ENCODE data around the gene PCDHA4.

Gene PCDHA4

GRCh38 chr5:140857177-140857986, 50.5 kb downstream of the PCDHA4 start:
- no peak overlapping the region for H3K23ac ChIP-seq (ENCODE audit: low read depth, low read length, poor library complexity)
- no peak overlapping the region for H3K27ac ChIP-seq (replicated peaks; ENCODE audit: low read length)
- H3K4me2 ChIP-seq (ENCODE audit: insufficient read depth, low read length, poor library complexity, severe bottlenecking), result no peak overlapping the region
- no peak overlapping the region for H3K4me3 ChIP-seq (ENCODE audit: low read length in 2 of 2)
- H3K36me3 ChIP-seq (replicated peaks in 1 of 2; ENCODE audit: control insufficient read depth in 2 of 2, insufficient read depth in 2 of 2, low read length in 2 of 2), result peaks cover 3 to 25% of the 10 kb centered on the region in 2 donors
- no peak overlapping the region for H3K9ac ChIP-seq (ENCODE audit: low read depth, low read length, poor library complexity)
- no peak overlapping the region for H2AK5ac ChIP-seq (ENCODE audit: low read depth, low read length)
- no peak overlapping the region for H2BK12ac ChIP-seq (ENCODE audit: low read length)
- WGBS, 2 donors (ENCODE audit: extremely low coverage in 2 of 2, insufficient read length in 2 of 2, insufficient replicate concordance in 1 of 2), result no CpG with 5 or more reads among the region's 94 CpGs
- peaks cover 4% of the 10 kb centered on the region for H3K79me1 ChIP-seq (ENCODE audit: low read depth, low read length)
- H2AFZ ChIP-seq (ENCODE audit: low read length), result no peak overlapping the region
- no peak for DNase-seq (ENCODE audit: low spot score)
- no peak overlapping the region for H4K91ac ChIP-seq (ENCODE audit: low read depth, low read length, poor library complexity)
- no peak overlapping the region for H3K4ac ChIP-seq (ENCODE audit: low read length)
- H3K9me3 ChIP-seq (replicated peaks in 1 of 2; ENCODE audit: control insufficient read depth in 2 of 2, insufficient read depth in 1 of 2, low read depth in 1 of 2, low read length in 2 of 2), result peaks cover 16 to 48% of the 10 kb centered on the region in 2 donors
- H2BK120ac ChIP-seq (ENCODE audit: low read depth, low read length), result no peak overlapping the region
- H3K18ac ChIP-seq (ENCODE audit: low read length), result no peak overlapping the region
- H2BK15ac ChIP-seq (ENCODE audit: low read length), result no peak overlapping the region
- no peak overlapping the region for H3K14ac ChIP-seq (ENCODE audit: low read length)
- H3K4me1 ChIP-seq (ENCODE audit: control insufficient read depth in 2 of 2, insufficient read depth in 1 of 2, low read depth in 1 of 2, low read length in 2 of 2), result no peaks in the 10 kb centered on the region
- no peaks in the 10 kb centered on the region for H3K27me3 ChIP-seq (ENCODE audit: control insufficient read depth in 3 of 3, insufficient read depth in 3 of 3, low read depth in 1 of 3, low read length in 3 of 3)
- no peak overlapping the region for H2BK5ac ChIP-seq (ENCODE audit: low read length)
- no peak overlapping the region for H4K8ac ChIP-seq (ENCODE audit: low read depth, low read length)

DNA sequence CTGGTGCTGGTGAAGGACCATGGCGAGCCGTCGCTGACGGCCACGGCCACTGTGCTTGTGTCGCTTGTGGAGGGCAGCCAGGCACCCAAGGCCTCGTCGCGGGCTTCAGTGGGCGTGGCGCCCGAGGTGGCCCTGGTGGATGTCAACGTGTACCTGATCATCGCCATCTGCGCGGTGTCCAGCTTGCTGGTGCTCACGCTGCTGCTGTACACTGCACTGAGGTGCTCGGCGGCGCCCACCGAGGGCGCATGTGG, 51.0 kb downstream of the PCDHA4 start:
- Histone ChIP-seq H4K91ac (ENCODE audit: low read depth, low read length, poor library complexity) (no peak overlapping the region), H3K18ac (ENCODE audit: low read length) (no peak overlapping the region), H3K4ac (ENCODE audit: low read length) (no peak overlapping the region), H3K4me1 (ENCODE audit: control insufficient read depth in 2 of 2, insufficient read depth in 1 of 2, low read depth in 1 of 2, low read length in 2 of 2) (no peaks in the 10 kb centered on the region), H3K27me3 (ENCODE audit: control insufficient read depth in 3 of 3, insufficient read depth in 3 of 3, low read depth in 1 of 3, low read length in 3 of 3) (no peaks in the 10 kb centered on the region), H3K14ac (ENCODE audit: low read length) (no peak overlapping the region), H3K4me2 (ENCODE audit: insufficient read depth, low read length, poor library complexity, severe bottlenecking) (no peak overlapping the region), H2BK5ac (ENCODE audit: low read length) (no peak overlapping the region), H3K27ac (replicated peaks; ENCODE audit: low read length) (no peak overlapping the region), H2BK15ac (ENCODE audit: low read length) (no peak overlapping the region), H2BK12ac (ENCODE audit: low read length) (no peak overlapping the region), H3K36me3 (replicated peaks in 1 of 2; ENCODE audit: control insufficient read depth in 2 of 2, insufficient read depth in 2 of 2, low read length in 2 of 2) (peaks cover 9 to 30% of the 10 kb centered on the region in 2 donors), H2AK5ac (ENCODE audit: low read depth, low read length) (no peak overlapping the region), H3K9ac (ENCODE audit: low read depth, low read length, poor library complexity) (no peak overlapping the region), H3K79me1 (ENCODE audit: low read depth, low read length) (peaks cover 4% of the 10 kb centered on the region), H2AFZ (ENCODE audit: low read length) (no peak overlapping the region), H3K9me3 (replicated peaks in 1 of 2; ENCODE audit: control insufficient read depth in 2 of 2, insufficient read depth in 1 of 2, low read depth in 1 of 2, low read length in 2 of 2) (peaks cover 22 to 53% of the 10 kb centered on the region in 2 donors), H3K4me3 (ENCODE audit: low read length in 2 of 2) (no peak overlapping the region), H2BK120ac (ENCODE audit: low read depth, low read length) (no peak overlapping the region), H3K23ac (ENCODE audit: low read depth, low read length, poor library complexity) (no peak overlapping the region), H4K8ac (ENCODE audit: low read depth, low read length) (no peak overlapping the region)
- no peak for DNase-seq (ENCODE audit: low spot score)
- no CpG with 5 or more reads among the region's 22 CpGs for WGBS, 2 donors (ENCODE audit: extremely low coverage in 2 of 2, insufficient read length in 2 of 2, insufficient replicate concordance in 1 of 2)

DNA sequence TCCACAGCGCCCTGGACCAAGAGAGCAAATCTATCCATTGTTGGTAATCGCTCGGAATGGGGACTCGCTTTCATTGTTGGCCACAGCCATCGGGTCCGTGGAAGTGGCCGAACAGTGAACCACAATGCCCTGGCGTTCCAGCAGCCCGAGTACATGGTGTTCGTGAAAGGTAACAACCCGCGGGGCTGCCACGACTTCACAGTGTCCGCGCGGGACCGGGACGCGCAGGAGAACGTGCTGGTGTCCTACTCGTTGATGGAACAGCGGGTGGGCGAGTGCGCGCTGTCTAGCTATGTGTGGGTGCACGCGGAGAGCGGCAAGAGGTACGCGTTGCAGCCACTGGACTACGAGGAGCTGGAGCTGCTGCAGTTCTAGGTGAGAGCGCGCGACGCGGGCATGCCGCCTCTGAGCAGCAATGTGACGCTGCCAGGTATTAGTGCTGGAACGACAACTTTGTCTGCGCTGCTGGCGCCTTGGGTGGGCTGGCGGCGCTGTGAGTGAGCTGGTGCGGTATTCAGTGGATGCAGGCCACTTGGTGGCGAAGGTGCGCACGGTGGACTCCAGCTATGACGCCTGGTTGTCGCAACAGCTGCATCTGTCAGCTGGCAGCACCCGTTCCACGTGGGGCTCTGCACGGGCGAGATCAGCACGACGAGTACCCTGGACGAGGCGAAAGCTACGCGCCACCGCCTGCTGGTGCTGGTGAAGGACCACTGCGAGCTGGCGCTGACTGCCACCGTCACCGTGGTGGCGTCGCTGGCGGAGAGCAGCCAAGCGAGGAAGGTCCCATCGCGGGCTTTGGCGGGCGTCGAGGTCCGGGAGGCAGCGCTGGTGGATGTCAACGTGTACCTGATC, 55.8 kb downstream of the PCDHA4 start:
- Histone ChIP-seq H3K4ac (ENCODE audit: low read length) (no peak overlapping the region), H3K9me3 (replicated peaks in 1 of 2; ENCODE audit: control insufficient read depth in 2 of 2, insufficient read depth in 1 of 2, low read depth in 1 of 2, low read length in 2 of 2) (peaks cover 25 to 46% of the 10 kb centered on the region in 2 donors), H3K18ac (ENCODE audit: low read length) (no peak overlapping the region), H4K8ac (ENCODE audit: low read depth, low read length) (no peak overlapping the region), H3K27ac (replicated peaks; ENCODE audit: low read length) (no peak overlapping the region), H2BK5ac (ENCODE audit: low read length) (no peak overlapping the region), H2BK12ac (ENCODE audit: low read length) (peak overlapping the region; percentile 10), H4K91ac (ENCODE audit: low read depth, low read length, poor library complexity) (peak overlapping the region; percentile 72), H3K4me3 (ENCODE audit: low read length in 2 of 2) (no peak overlapping the region), H3K9ac (ENCODE audit: low read depth, low read length, poor library complexity) (no peak overlapping the region), H2BK15ac (ENCODE audit: low read length) (no peak overlapping the region), H3K14ac (ENCODE audit: low read length) (no peak overlapping the region), H3K79me1 (ENCODE audit: low read depth, low read length) (peaks cover 4% of the 10 kb centered on the region), H2AFZ (ENCODE audit: low read length) (no peak overlapping the region), H3K27me3 (ENCODE audit: control insufficient read depth in 3 of 3, insufficient read depth in 3 of 3, low read depth in 1 of 3, low read length in 3 of 3) (no peaks in the 10 kb centered on the region), H3K4me1 (ENCODE audit: control insufficient read depth in 2 of 2, insufficient read depth in 1 of 2, low read depth in 1 of 2, low read length in 2 of 2) (no peaks in the 10 kb centered on the region), H2AK5ac (ENCODE audit: low read depth, low read length) (no peak overlapping the region), H3K36me3 (replicated peaks in 1 of 2; ENCODE audit: control insufficient read depth in 2 of 2, insufficient read depth in 2 of 2, low read length in 2 of 2) (peaks cover 12 to 22% of the 10 kb centered on the region in 2 donors), H2BK120ac (ENCODE audit: low read depth, low read length) (no peak overlapping the region), H3K4me2 (ENCODE audit: insufficient read depth, low read length, poor library complexity, severe bottlenecking) (no peak overlapping the region), H3K23ac (ENCODE audit: low read depth, low read length, poor library complexity) (peak overlapping the region; percentile 90)
- WGBS, 2 donors (ENCODE audit: extremely low coverage in 2 of 2, insufficient read length in 2 of 2, insufficient replicate concordance in 1 of 2), result no CpG with 5 or more reads among the region's 76 CpGs
- DNase-seq (ENCODE audit: low spot score), result no peak

Measured in neuronal stem cell (in vitro differentiated cells).